Measurements from ENCODE around the gene COQ3.

COQ3 gene

GRCh38 chr6:99393698-99394531 lies at the start of gene COQ3:
Gene COQ3 (minus strand): TSS chr6:99394195. CDS start chr6:99394179, 16 bp downstream.
- FAIRE-seq = no peak

GRCh38 chr6:99434702-99435530 lies 40.9 kb upstream of the COQ3 start:
- peak; percentile 91 for FAIRE-seq

- no peak for FAIRE-seq
Measured at GRCh38 chr6:99432877-99433276, 38.9 kb upstream of the COQ3 start.

- FAIRE-seq = no peak
Measured at GRCh38 chr6:99431901-99432300, 37.9 kb upstream of the COQ3 start.

GRCh38 chr6:99427988-99428387 lies 34.0 kb upstream of the COQ3 start:
- FAIRE-seq = no peak

GRCh38 chr6:99426451-99426757 lies 32.4 kb upstream of the COQ3 start:
- no peak for FAIRE-seq

GRCh38 chr6:99425647-99426450 lies 31.9 kb upstream of the COQ3 start:
- no peak for FAIRE-seq

- peak; percentile 96 for FAIRE-seq
Measured at GRCh38 chr6:99424761-99425646, 31.0 kb upstream of the COQ3 start, which contains the start of gene PNISR. Gene PNISR (minus strand): TSS chr6:99425308. CDS start chr6:99414659, 10,649 bp downstream.

GRCh38 chr6:99424022-99424421 lies 30.0 kb upstream of the COQ3 start:
- FAIRE-seq = no peak

- FAIRE-seq = no peak
Measured at GRCh38 chr6:99422912-99423311, 28.9 kb upstream of the COQ3 start.

GRCh38 chr6:99416892-99417767 lies 23.1 kb upstream of the COQ3 start:
- no peak for FAIRE-seq

- FAIRE-seq = no peak
Measured at GRCh38 chr6:99416226-99416625, 22.2 kb upstream of the COQ3 start.

- no peak for FAIRE-seq
Measured at GRCh38 chr6:99415446-99415845, 21.5 kb upstream of the COQ3 start.

- FAIRE-seq = no peak
Measured at GRCh38 chr6:99412065-99412464, 18.1 kb upstream of the COQ3 start.

GRCh38 chr6:99409672-99410071 lies 15.7 kb upstream of the COQ3 start:
- FAIRE-seq = no peak

GRCh38 chr6:99407076-99407475 lies 13.1 kb upstream of the COQ3 start:
- FAIRE-seq = no peak

GRCh38 chr6:99402448-99402847 lies 8.5 kb upstream of the COQ3 start:
- FAIRE-seq = no peak

GRCh38 chr6:99397287-99397686 lies 3.3 kb upstream of the COQ3 start:
- no peak for FAIRE-seq

GRCh38 chr6:99393366-99393697 lies 663 bp downstream of the COQ3 start:
- FAIRE-seq = no peak

- FAIRE-seq = no peak
Measured at GRCh38 chr6:99390896-99391295, 3.1 kb downstream of the COQ3 start.

GRCh38 chr6:99384507-99384906 lies 9.5 kb downstream of the COQ3 start:
- no peak for FAIRE-seq
